Neural cell (in vitro differentiated cells): ENCODE measurements around the gene CLEC3A.

Source experiments
- CTCF ChIP-seq: fragments of 450-650 bp; IDR thresholded peaks from 2 replicates; pipeline ENCODE4 v1.5.1; 2014; ENCODE audit warnings: antibody characterized with exemption, mild to moderate bottlenecking, moderate library complexity; ENCODE audit not compliant: poor library complexity, severe bottlenecking
- EP300 ChIP-seq: fragments of 450-650 bp; conservative IDR thresholded peaks from 2 replicates; pipeline ENCODE4 v1.6.1; 2014; ENCODE audit warnings: antibody characterized with exemption, mild to moderate bottlenecking, moderate library complexity; ENCODE audit not compliant: poor library complexity, severe bottlenecking
- TAF1 ChIP-seq: IDR thresholded peaks from 2 replicates; pipeline ENCODE4 v1.6.1; 2012; ENCODE audit warnings: low read depth

- TF ChIP-seq TAF1 (no peak), EP300 (no peak), CTCF (no peak)
Observed at GRCh38 chr16:78028018-78028417, 5.7 kb downstream of the CLEC3A start.
